Activated gamma-delta T cell treated with Interleukin-2 at 50 U/mL for 16 hours (primary cell): Measurements from ENCODE around the gene KRTAP10-7.
"Not testable (repeated sequence)": the region's sequence is repeated elsewhere in the genome, so short reads cannot be mapped to it uniquely, and the experiment has no call there.

Source experiments
- DNase-seq: peaks from one replicate; pipeline ENCODE4 v3.0.0-alpha.2; 2020

The KRTAP10-7 gene

GRCh38 chr21:44637018-44637850 lies 36.8 kb downstream of the KRTAP10-7 start, which contains the start of gene KRTAP10-10:
Gene KRTAP10-10 (plus strand): TSS chr21:44637356. CDS start chr21:44637418, 62 bp downstream.
- DNase-seq = no peak

- not testable (repeated sequence) for DNase-seq
Observed at GRCh38 chr21:44637851-44638348, 37.5 kb downstream of the KRTAP10-7 start.

- not testable (repeated sequence) for DNase-seq
Observed at GRCh38 chr21:44638506-44639330, 38.3 kb downstream of the KRTAP10-7 start.

- no peak for DNase-seq
Observed at GRCh38 chr21:44639331-44639655, 38.9 kb downstream of the KRTAP10-7 start.

GRCh38 chr21:44640761-44641160 lies 40.4 kb downstream of the KRTAP10-7 start:
- DNase-seq = no peak

GRCh38 chr21:44643741-44644310 lies 43.4 kb downstream of the KRTAP10-7 start:
- DNase-seq = no peak

- no peak for DNase-seq
Observed at GRCh38 chr21:44644878-44645277, 44.5 kb downstream of the KRTAP10-7 start.

GRCh38 chr21:44646366-44647221 lies 46.2 kb downstream of the KRTAP10-7 start, which contains the start of gene KRTAP10-11:
Gene KRTAP10-11 (plus strand): TSS chr21:44646414. CDS start chr21:44646459, 45 bp downstream.
- DNase-seq = not testable (repeated sequence)

- DNase-seq = no peak
Observed at GRCh38 chr21:44647222-44647552, 46.8 kb downstream of the KRTAP10-7 start.

GRCh38 chr21:44648557-44649311 lies 48.3 kb downstream of the KRTAP10-7 start:
- DNase-seq = no peak

GRCh38 chr21:44649521-44650100 lies 49.2 kb downstream of the KRTAP10-7 start:
- no peak for DNase-seq

GRCh38 chr21:44650265-44650972 lies 50.0 kb downstream of the KRTAP10-7 start:
- DNase-seq = no peak

GRCh38 chr21:44650973-44651675 lies 50.7 kb downstream of the KRTAP10-7 start:
- DNase-seq = no peak
